SIG-M5 treated with dmso at 0.1 percent for 504 hours (cell line): ENCODE measurements around the gene WSCD2.
"Not testable (repeated sequence)": the region's sequence is repeated elsewhere in the genome, so short reads cannot be mapped to it uniquely, and the experiment has no call there.

Source experiments
- DNase-seq: peaks from one replicate; lab custom pipeline; 2025; ENCODE audit not compliant: unreplicated experiment; lab: John Stamatoyannopoulos, UW

Gene WSCD2

GRCh38 chr12:108191938-108192337, 62.9 kb downstream of the WSCD2 start:
- no peak for DNase-seq

GRCh38 chr12:108193493-108193892, 64.4 kb downstream of the WSCD2 start:
- DNase-seq: no peak

- DNase-seq: peak; percentile 28
Observed at GRCh38 chr12:108193917-108194316, 64.8 kb downstream of the WSCD2 start.

- no peak for DNase-seq
Observed at GRCh38 chr12:108194585-108194984, 65.5 kb downstream of the WSCD2 start.

- DNase-seq: no peak
Observed at GRCh38 chr12:108196319-108196718, 67.2 kb downstream of the WSCD2 start.

GRCh38 chr12:108196921-108197320, 67.8 kb downstream of the WSCD2 start:
- no peak for DNase-seq

GRCh38 chr12:108198043-108198442, 69.0 kb downstream of the WSCD2 start:
- DNase-seq: no peak

GRCh38 chr12:108199106-108199505, 70.0 kb downstream of the WSCD2 start:
- no peak for DNase-seq

GRCh38 chr12:108201808-108202207, 72.7 kb downstream of the WSCD2 start:
- DNase-seq: no peak

- DNase-seq: no peak
Observed at GRCh38 chr12:108204117-108204987, 75.3 kb downstream of the WSCD2 start.

- DNase-seq: no peak
Observed at GRCh38 chr12:108205864-108206263, 76.8 kb downstream of the WSCD2 start.

- no peak for DNase-seq
Observed at GRCh38 chr12:108207791-108208730, 79.0 kb downstream of the WSCD2 start.

- no peak for DNase-seq
Observed at GRCh38 chr12:108210001-108210400, 80.9 kb downstream of the WSCD2 start.

- no peak for DNase-seq
Observed at GRCh38 chr12:108211157-108211556, 82.1 kb downstream of the WSCD2 start.

GRCh38 chr12:108213871-108214445, 84.9 kb downstream of the WSCD2 start:
- no peak for DNase-seq

GRCh38 chr12:108214486-108214885, 85.4 kb downstream of the WSCD2 start:
- no peak for DNase-seq

- DNase-seq: no peak
Observed at GRCh38 chr12:108215458-108215857, 86.4 kb downstream of the WSCD2 start.

GRCh38 chr12:108218921-108219320, 89.8 kb downstream of the WSCD2 start:
- DNase-seq: no peak

- DNase-seq: not testable (repeated sequence)
Observed at GRCh38 chr12:108225101-108225500, 96.0 kb downstream of the WSCD2 start.

GRCh38 chr12:108226866-108227265, 97.8 kb downstream of the WSCD2 start:
- DNase-seq: no peak

- no peak for DNase-seq
Observed at GRCh38 chr12:108228746-108229145, 99.7 kb downstream of the WSCD2 start.
